AML-193 (cell line): Measurements from ENCODE around the gene TET1.
"Not testable (repeated sequence)": the region's sequence is repeated elsewhere in the genome, so short reads cannot be mapped to it uniquely, and the experiment has no call there.

Experiments
- DNase-seq, 2 experiments: peaks; one replicate each; lab custom pipeline; 2025; lab: John Stamatoyannopoulos, UW

The TET1 gene

DNA sequence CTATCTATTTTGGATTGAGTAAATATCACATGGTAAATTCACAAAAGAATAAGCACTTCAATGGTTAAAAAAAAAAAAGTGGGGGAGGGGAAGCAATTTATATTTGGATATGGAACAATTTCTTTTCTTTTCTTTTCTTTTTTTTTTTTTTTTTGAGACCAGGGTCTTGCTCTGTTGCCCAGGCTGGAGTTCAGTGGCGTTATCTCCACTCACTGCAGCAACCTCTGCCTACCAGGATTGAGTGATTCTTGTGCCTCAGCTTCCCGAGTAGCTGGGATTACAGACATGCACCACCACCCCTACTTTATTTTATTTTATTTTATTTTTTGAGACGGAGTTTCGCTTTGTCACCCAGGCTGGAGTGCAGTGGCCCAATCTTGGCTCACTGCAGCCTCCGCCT lies 148.8 kb downstream of the TET1 start:
- not testable (repeated sequence) for DNase-seq

DNA sequence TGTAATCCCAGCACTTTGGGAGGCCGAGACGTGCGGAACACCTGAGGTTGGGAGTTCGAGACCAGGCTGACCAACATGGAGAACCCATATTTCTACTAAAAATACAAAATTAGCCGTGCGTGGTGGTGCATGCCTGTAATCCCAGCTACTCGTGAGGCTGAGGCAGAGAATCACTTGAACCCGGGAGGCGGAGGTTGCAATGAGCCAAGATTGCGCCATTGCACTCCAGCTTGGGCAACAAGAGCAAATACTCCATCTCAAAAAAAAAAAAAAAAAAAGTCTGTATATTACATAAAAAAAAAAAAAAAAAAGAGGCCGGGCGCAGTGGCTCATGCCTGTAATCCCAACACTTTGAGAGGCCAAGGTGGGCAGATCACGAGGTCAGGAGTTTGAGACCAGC lies 152.9 kb downstream of the TET1 start:
- not testable (repeated sequence) for DNase-seq

DNA sequence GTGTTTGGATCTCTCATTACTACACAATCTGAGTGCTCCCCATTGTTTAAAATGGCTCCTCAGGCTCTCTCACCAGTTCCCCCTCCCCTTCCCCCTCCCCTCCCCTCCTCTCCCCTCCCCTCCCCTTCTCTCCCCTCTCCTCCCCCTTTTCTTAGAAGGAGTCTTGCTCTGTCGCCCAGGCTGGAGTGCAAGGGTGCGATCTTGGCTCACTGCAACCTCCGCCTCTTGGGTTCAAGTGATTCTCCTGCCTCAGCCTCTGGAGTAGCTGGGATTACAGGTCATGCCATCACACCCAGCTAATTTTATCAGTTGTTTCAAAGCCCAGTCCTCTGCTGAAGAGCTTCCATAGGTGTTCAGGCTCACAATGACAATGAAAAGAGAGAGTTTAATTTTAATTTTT lies 157.3 kb downstream of the TET1 start:
- no peak for DNase-seq

DNA sequence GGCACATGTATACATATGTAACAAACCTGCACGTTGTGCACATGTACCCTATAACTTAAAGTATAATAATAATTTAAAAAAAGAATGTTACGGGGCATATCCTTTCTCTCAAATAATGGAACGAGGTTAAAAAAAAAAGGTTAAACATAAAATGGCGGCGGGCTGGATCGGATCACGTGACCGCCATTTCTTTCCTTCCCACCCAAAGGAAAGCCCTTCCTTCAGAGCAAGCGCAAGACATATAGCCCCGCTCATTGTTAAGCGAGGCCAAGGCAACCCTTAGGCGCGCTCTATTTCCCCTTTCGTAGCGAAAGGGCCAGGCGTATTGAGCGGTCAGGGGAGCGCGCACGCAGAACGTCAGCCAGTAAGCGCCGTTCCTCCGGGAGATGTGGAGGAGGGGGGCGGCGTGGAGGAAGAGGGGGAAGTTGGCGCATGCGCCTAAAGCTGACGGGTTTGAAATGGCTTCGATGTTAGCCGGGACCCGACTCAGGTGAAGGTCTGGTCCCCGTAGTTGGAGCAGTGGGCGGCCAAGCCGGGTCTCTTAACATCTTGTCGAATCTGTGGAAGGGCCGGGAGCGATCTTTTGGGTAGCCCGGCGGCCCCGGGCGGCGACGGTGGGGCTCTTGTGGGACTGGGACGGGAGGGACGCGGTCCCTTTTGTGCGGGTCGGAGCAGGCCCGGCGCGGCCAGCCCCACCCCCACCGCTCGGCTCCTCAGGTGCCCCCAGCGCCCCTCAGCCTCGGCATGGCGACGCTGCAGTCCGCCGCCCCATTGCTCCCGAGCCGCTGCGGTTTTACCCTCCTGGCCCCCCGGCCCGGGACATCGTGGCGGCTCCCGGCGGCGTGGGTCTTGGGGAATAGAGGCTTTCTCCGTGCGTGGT lies 160.9 kb downstream of the TET1 start, which contains the start of gene CCAR1:
Gene CCAR1, plus strand, starts transcription at position 447 of the 880 bp plus-strand sequence. CDS start 1,266 bp downstream, outside the sequence.
- peak; percentile 97 to 98 for DNase-seq

DNA sequence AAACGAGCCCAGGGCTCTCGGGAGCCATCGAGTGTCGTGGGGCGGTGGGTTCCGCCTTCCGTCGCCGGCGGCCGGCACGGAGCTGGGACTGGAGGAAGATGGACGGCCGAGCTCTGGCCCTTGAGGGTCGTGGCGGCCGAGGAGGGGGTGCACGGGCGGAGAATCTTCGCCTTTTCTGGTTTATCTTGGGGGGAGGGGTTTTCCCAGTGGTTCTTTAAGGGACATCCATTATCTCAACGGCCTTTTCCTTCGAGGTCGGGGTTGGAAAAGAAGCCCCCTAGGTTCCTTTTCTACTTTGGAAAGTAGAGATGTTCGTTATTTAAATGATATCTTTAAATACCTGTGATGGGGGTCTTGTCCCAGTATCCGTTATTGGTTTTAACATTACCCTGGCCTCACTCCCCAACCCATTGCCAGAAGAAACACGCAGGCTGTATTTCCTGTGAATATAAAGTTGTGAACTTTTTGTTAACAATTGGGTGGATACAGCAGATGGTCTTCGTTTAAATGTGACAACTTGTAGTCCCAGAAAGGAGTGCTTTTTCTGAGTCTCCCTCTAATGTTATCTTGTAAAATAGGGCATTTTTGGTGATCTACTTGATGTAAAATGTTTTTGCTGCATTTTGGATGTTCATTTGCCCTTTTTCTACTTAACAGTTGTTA lies 161.7 kb downstream of the TET1 start:
- DNase-seq, result no peak

DNA sequence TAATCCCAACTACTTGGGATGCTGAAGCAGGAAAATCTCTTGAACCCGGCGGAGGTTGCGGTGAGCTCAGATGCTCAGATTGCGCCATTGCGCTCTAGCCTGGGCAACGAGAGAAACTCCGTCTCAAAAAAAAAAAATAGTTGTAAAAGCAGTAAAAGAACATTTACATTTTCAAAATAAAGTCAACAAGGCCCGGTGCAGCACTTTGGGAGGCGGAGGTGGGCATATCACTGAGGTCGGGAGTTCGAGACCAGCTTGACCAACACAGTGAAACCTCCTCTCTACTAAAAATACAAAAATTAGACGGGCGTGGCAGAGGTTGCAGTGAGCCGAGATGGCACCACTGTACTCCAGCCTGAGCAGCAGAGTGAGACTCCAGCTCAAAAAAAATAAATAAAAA lies 164.9 kb downstream of the TET1 start:
- no peak for DNase-seq

DNA sequence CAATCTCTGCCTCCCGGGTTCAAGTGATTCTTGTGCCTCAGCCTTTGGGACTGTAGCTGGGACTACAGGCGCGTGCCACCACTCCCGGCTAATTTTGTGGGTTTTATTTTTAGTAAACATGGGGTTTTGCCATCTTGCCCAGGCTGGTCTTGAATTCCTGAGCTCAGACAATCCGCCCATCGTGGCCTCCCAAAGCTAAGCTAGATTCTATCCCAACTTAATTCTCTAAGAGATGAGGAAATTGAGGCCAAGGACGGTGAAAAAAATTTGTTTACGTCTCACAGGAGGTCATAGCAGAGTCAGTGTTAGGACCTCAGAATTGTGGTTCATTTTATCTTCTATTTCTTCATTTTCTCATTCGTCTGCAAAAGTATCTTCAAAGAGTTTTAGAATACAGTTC lies 167.0 kb downstream of the TET1 start:
- DNase-seq, result no peak

DNA sequence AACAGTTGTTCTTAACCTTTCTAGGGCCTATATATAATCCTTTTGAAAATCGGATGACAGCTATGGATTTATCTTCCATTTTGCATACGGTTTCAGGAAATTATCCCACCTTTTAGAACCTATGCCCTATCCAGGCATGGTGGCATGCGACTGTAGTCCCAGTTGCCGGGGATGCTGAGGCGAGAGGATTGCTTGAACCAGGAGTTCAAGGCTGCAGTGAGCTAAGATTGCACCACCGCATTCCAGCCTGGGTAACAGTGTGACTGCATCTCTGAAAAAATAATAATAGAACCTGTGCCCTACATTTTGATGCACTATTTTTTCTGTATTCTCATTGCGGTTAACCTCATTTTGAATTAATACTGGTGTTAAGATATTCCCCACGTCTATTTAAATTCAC lies 172.5 kb downstream of the TET1 start:
- DNase-seq, result no peak

DNA sequence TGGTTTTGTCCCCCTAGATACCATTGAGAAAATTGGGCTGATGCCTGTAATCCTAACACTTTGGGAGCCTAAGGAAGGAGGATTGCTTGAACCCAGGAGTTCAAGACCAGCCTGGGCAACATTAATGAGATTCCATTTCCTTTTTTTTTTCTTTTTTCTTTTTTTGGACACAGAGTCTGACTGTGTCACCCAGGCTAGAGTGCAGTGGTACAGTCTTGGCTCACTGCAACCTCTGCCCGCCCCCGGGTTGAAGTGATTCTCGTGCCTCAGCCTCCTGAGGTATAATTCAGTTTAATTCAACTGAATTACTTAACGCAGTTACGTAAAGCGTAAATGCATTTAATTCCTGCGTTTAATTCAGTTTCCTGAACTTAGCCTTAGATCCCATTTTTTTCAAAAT lies 174.2 kb downstream of the TET1 start:
- no peak for DNase-seq

DNA sequence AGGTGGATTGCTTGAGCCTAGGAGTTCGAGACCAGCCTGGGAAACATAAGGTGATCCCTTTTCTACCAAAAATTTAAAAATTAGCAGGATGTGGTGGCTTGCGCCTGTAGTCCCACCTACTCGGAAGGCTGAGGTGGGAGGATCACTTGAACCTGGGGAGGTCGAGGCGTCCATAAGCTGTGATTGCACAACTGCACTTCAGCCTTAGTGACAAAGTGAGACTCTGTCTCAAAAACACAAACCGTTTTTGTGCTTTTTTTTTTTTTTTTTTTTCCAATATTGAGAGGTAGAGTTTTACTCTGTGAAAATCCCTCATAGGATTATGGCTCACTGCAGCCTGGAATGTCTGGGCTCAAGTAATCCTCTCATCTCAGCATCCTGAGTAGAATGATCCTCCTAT lies 175.0 kb downstream of the TET1 start:
- DNase-seq, result no peak

DNA sequence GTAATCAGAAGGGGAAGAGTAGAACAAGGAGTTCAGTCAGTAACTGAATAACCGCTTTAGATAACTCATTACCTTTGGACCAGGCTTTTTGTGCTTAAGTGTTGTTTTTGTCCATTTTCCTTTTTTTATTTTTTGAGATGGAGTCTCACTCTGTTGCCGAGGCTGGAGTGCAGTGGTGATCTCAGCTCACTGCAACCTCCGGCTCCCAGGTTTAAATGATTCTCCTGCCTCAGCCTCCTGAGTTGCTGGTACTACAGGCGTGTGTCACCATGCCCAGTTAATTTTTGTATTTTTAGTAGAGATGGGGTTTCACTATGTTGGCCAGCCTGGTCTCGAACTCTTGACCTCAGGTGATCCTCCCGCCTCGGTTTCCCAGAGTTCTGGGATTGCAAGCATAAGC lies 175.6 kb downstream of the TET1 start:
- DNase-seq, result not testable (repeated sequence)

DNA sequence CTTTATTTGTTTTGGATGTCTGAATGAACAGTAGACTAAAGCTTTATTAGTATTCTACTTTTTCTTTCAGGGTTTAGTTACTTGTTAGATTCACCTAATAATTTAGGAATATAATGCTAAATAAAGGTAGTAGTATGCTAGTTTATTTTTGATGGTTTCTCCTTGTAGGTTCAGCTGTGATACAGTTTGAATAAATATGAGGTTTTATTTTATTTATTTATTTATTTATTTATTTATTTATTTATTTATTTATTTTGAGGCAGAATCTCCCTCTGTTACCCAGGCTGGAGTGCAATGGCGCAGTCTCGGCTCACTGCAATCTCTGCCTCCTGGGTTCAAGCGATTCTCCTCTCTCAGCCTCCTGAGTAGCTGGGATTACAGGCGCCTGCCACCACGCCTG lies 180.5 kb downstream of the TET1 start:
- DNase-seq, result not testable (repeated sequence)

DNA sequence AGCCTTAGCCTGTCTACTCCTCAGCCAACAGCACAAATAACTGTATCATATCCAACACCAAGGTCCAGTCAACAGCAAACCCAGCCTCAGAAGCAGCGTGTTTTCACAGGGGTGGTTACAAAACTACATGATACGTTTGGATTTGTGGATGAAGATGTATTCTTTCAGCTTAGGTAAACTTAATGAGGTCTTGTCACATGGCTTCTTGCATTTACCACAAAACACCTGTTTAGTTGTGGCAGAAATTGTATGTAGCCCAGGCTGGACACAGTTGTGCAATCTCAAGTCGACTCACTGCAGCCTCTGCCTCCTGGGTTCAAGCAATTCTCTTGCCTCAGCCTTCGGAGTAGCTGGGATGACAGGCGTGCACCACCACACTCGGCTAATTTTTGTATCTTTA lies 182.3 kb downstream of the TET1 start:
- no peak for DNase-seq
